Thyroid gland (tissue), 4 donors: ENCODE data around the gene IL17RC.

Experiments
- POLR2A ChIP-seq, 2 donors: fragments of 450-650 bp; IDR thresholded peaks; one replicate each; pipeline ENCODE4 v1.6.1; 2017; ENCODE audit warnings: antibody characterized with exemption in 2 of 2, mild to moderate bottlenecking in 2 of 2, moderate library complexity in 1 of 2
- TF ChIP-seq, protein P1 (sequence below), 6 experiments: fragments of 200-600 bp in 3 of 6; fragments of 450-650 bp in 3 of 6; sonication (generic) in 3 of 6; IDR thresholded peaks; one replicate each; pipeline ENCODE4 v1.5.1; 2016 to 2019; ENCODE audit warnings: antibody characterized with exemption in 6 of 6, mild to moderate bottlenecking in 2 of 6, inconsistent platforms in 1 of 6, moderate library complexity in 1 of 6

DNA sequence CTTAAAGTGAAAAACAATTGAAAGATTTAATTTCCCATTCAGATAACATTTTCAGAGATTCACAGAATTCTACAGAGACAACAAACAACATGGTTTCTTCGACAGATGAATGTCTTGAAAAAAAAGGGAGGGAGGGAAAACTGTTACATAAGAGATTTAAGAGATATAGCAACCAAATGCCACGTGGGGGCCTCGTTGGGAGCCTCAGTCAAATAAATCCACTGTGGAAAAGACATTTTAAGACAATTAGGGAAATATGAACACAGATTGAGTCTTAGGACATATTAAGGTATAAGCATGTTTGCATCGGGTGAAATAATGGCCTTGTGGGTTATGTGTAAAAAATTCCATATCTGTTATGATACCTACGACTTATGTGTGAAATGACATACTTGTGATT, 40.3 kb downstream of the IL17RC start:
- no peak for TF ChIP-seq POLR2A (IDR thresholded peaks at IDR 0.05)
- TF ChIP-seq, protein P1, sequence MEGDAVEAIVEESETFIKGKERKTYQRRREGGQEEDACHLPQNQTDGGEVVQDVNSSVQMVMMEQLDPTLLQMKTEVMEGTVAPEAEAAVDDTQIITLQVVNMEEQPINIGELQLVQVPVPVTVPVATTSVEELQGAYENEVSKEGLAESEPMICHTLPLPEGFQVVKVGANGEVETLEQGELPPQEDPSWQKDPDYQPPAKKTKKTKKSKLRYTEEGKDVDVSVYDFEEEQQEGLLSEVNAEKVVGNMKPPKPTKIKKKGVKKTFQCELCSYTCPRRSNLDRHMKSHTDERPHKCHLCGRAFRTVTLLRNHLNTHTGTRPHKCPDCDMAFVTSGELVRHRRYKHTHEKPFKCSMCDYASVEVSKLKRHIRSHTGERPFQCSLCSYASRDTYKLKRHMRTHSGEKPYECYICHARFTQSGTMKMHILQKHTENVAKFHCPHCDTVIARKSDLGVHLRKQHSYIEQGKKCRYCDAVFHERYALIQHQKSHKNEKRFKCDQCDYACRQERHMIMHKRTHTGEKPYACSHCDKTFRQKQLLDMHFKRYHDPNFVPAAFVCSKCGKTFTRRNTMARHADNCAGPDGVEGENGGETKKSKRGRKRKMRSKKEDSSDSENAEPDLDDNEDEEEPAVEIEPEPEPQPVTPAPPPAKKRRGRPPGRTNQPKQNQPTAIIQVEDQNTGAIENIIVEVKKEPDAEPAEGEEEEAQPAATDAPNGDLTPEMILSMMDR (IDR thresholded peaks at IDR 0.05) = no peak
